Measurements from ENCODE around the gene TMEFF2. TPM values are rescaled to one million over a fixed set of nuclear protein-coding genes. Genes with fewer than 3 reads are reported as not detected.
"Not testable (repeated sequence)": the region's sequence is repeated elsewhere in the genome, so short reads cannot be mapped to it uniquely, and the experiment has no call there.

The TMEFF2 gene
- total RNA-seq, 1 experiment from 2014 or later: 0.17 TPM

- no peaks in the 10 kb centered on the region for H3K36me3 ChIP-seq (replicated peaks; ENCODE audit: control insufficient read depth, insufficient read depth, low read length)
- H3K27me3 ChIP-seq (ENCODE audit: control insufficient read depth, insufficient read depth, low read length): no peaks in the 10 kb centered on the region
- H3K4me3 ChIP-seq (ENCODE audit: insufficient read depth, low read depth, low read length): no peak overlapping the region
- DNase-seq: no peak
These were observed 37.0 kb downstream of the TMEFF2 start for GRCh38 chr2:192157776-192158175.

- H3K36me3 ChIP-seq (replicated peaks; ENCODE audit: control insufficient read depth, insufficient read depth, low read length): no peaks in the 10 kb centered on the region
- H3K27me3 ChIP-seq (ENCODE audit: control insufficient read depth, insufficient read depth, low read length): no peaks in the 10 kb centered on the region
- no peak for DNase-seq
- H3K4me3 ChIP-seq (ENCODE audit: insufficient read depth, low read depth, low read length): no peak overlapping the region
These were observed 39.1 kb downstream of the TMEFF2 start for GRCh38 chr2:192155511-192156118.

- no peak for DNase-seq
- no peak overlapping the region for H3K4me3 ChIP-seq (ENCODE audit: insufficient read depth, low read depth, low read length)
- no peaks in the 10 kb centered on the region for H3K36me3 ChIP-seq (replicated peaks; ENCODE audit: control insufficient read depth, insufficient read depth, low read length)
- H3K27me3 ChIP-seq (ENCODE audit: control insufficient read depth, insufficient read depth, low read length): no peaks in the 10 kb centered on the region
These were observed 41.2 kb downstream of the TMEFF2 start for GRCh38 chr2:192153561-192153960.

GRCh38 chr2:192151853-192152252, 42.9 kb downstream of the TMEFF2 start:
- H3K4me3 ChIP-seq (ENCODE audit: insufficient read depth, low read depth, low read length): no peak overlapping the region
- no peaks in the 10 kb centered on the region for H3K27me3 ChIP-seq (ENCODE audit: control insufficient read depth, insufficient read depth, low read length)
- DNase-seq: no peak
- H3K36me3 ChIP-seq (replicated peaks; ENCODE audit: control insufficient read depth, insufficient read depth, low read length): no peaks in the 10 kb centered on the region

GRCh38 chr2:192150166-192150565, 44.6 kb downstream of the TMEFF2 start:
- no peak overlapping the region for H3K4me3 ChIP-seq (ENCODE audit: insufficient read depth, low read depth, low read length)

GRCh38 chr2:192148620-192149321, 46.0 kb downstream of the TMEFF2 start:
- Histone ChIP-seq H3K36me3 (replicated peaks; ENCODE audit: control insufficient read depth, insufficient read depth, low read length) (no peaks in the 10 kb centered on the region), H3K4me3 (ENCODE audit: insufficient read depth, low read depth, low read length) (no peak overlapping the region), H3K27me3 (ENCODE audit: control insufficient read depth, insufficient read depth, low read length) (no peaks in the 10 kb centered on the region)
- DNase-seq: no peak

More at GRCh38 chr2:192150166-192150565, 44.6 kb downstream of the TMEFF2 start:
- DNase-seq: no peak
- Histone ChIP-seq H3K36me3 (replicated peaks; ENCODE audit: control insufficient read depth, insufficient read depth, low read length) (no peaks in the 10 kb centered on the region), H3K27me3 (ENCODE audit: control insufficient read depth, insufficient read depth, low read length) (no peaks in the 10 kb centered on the region)

- Histone ChIP-seq H3K27me3 (ENCODE audit: control insufficient read depth, insufficient read depth, low read length) (no peaks in the 10 kb centered on the region), H3K36me3 (replicated peaks; ENCODE audit: control insufficient read depth, insufficient read depth, low read length) (no peaks in the 10 kb centered on the region), H3K4me3 (ENCODE audit: insufficient read depth, low read depth, low read length) (no peak overlapping the region)
- DNase-seq: no peak
These were observed 46.5 kb downstream of the TMEFF2 start for GRCh38 chr2:192148241-192148619.

- Histone ChIP-seq H3K4me3 (ENCODE audit: insufficient read depth, low read depth, low read length) (no peak overlapping the region), H3K27me3 (ENCODE audit: control insufficient read depth, insufficient read depth, low read length) (no peaks in the 10 kb centered on the region), H3K36me3 (replicated peaks; ENCODE audit: control insufficient read depth, insufficient read depth, low read length) (no peaks in the 10 kb centered on the region)
- no peak for DNase-seq
These were observed 48.4 kb downstream of the TMEFF2 start for GRCh38 chr2:192146069-192147015.

- no peak overlapping the region for H3K4me3 ChIP-seq (ENCODE audit: insufficient read depth, low read depth, low read length)
- no peaks in the 10 kb centered on the region for H3K27me3 ChIP-seq (ENCODE audit: control insufficient read depth, insufficient read depth, low read length)
- DNase-seq: no peak
- H3K36me3 ChIP-seq (replicated peaks; ENCODE audit: control insufficient read depth, insufficient read depth, low read length): no peaks in the 10 kb centered on the region
These were observed 49.2 kb downstream of the TMEFF2 start for GRCh38 chr2:192145496-192145895.

GRCh38 chr2:192140236-192140839, 54.4 kb downstream of the TMEFF2 start:
- no peak overlapping the region for H3K4me3 ChIP-seq (ENCODE audit: insufficient read depth, low read depth, low read length)
- no peaks in the 10 kb centered on the region for H3K36me3 ChIP-seq (replicated peaks; ENCODE audit: control insufficient read depth, insufficient read depth, low read length)
- DNase-seq: no peak
- H3K27me3 ChIP-seq (ENCODE audit: control insufficient read depth, insufficient read depth, low read length): no peaks in the 10 kb centered on the region

- Histone ChIP-seq H3K36me3 (replicated peaks; ENCODE audit: control insufficient read depth, insufficient read depth, low read length) (no peaks in the 10 kb centered on the region), H3K27me3 (ENCODE audit: control insufficient read depth, insufficient read depth, low read length) (no peaks in the 10 kb centered on the region), H3K4me3 (ENCODE audit: insufficient read depth, low read depth, low read length) (no peak overlapping the region)
- DNase-seq: no peak
These were observed 54.9 kb downstream of the TMEFF2 start for GRCh38 chr2:192139813-192140212.

- no peaks in the 10 kb centered on the region for H3K27me3 ChIP-seq (ENCODE audit: control insufficient read depth, insufficient read depth, low read length)
- H3K4me3 ChIP-seq (ENCODE audit: insufficient read depth, low read depth, low read length): no peak overlapping the region
- no peaks in the 10 kb centered on the region for H3K36me3 ChIP-seq (replicated peaks; ENCODE audit: control insufficient read depth, insufficient read depth, low read length)
- DNase-seq: no peak
These were observed 57.3 kb downstream of the TMEFF2 start for GRCh38 chr2:192137451-192137850.

- H3K36me3 ChIP-seq (replicated peaks; ENCODE audit: control insufficient read depth, insufficient read depth, low read length); DNase-seq; H3K4me3 ChIP-seq (ENCODE audit: insufficient read depth, low read depth, low read length); H3K27me3 ChIP-seq (ENCODE audit: control insufficient read depth, insufficient read depth, low read length): not testable (repeated sequence)
These were observed 62.1 kb downstream of the TMEFF2 start for GRCh38 chr2:192132604-192133003.

GRCh38 chr2:192130312-192130711, 64.4 kb downstream of the TMEFF2 start:
- H3K4me3 ChIP-seq (ENCODE audit: insufficient read depth, low read depth, low read length); H3K36me3 ChIP-seq (replicated peaks; ENCODE audit: control insufficient read depth, insufficient read depth, low read length); H3K27me3 ChIP-seq (ENCODE audit: control insufficient read depth, insufficient read depth, low read length); DNase-seq: not testable (repeated sequence)

All from H7 (cell line).